ENCODE data around the gene AGBL4.

Gene AGBL4

DNA sequence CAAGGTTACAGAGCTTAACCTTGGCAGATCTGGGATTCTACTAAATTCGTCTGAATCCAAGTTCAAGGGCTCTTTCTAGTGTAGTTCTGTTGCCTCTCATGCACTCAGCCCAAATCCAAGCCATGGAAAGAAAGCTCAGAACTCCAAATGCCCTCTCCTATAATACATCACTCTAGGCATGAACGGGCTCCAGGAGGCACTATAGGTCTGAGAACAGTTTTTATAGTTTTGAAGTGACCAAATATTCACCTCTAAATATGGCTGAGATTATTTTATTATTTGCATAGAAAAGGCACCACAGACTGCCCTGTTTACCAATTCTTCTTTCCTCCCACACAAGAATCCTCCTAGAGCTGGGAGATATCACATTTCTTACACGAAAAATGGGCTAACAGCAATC lies 919.2 kb downstream of the AGBL4 start:
- DNase-seq (ENCODE audit: low spot score), result no peak
- no peak overlapping the region for H3K27ac ChIP-seq
- ChIA-PET POLR2A (ENCODE audit: low non-redundant PET) (no interaction called here), CTCF (no interaction called here)
- TF ChIP-seq, protein P1, sequence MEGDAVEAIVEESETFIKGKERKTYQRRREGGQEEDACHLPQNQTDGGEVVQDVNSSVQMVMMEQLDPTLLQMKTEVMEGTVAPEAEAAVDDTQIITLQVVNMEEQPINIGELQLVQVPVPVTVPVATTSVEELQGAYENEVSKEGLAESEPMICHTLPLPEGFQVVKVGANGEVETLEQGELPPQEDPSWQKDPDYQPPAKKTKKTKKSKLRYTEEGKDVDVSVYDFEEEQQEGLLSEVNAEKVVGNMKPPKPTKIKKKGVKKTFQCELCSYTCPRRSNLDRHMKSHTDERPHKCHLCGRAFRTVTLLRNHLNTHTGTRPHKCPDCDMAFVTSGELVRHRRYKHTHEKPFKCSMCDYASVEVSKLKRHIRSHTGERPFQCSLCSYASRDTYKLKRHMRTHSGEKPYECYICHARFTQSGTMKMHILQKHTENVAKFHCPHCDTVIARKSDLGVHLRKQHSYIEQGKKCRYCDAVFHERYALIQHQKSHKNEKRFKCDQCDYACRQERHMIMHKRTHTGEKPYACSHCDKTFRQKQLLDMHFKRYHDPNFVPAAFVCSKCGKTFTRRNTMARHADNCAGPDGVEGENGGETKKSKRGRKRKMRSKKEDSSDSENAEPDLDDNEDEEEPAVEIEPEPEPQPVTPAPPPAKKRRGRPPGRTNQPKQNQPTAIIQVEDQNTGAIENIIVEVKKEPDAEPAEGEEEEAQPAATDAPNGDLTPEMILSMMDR (conservative IDR thresholded peaks at IDR 0.05; ENCODE audit: low read depth), result no peak

DNA sequence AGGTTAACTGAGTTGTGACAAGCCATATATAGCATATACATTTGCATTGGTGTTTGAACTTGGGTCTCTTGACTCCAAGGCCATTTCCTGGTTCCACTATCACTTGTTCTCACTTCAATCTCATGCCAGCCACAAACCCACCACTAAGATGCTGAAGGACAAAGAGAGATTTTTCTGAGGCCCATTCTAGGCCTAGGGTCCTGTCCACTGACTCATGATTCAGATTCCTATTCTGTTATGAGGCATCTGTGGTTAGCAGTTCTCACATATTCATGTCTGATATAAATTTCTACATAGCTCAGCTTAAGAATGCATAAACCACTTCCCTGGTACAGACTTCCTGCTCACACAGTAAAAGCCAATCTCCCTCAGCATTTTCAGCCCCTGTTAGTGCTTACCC lies 921.0 kb downstream of the AGBL4 start:
- no peak for DNase-seq (ENCODE audit: low spot score)
- no peak overlapping the region for H3K27ac ChIP-seq
- CTCF ChIA-PET, result no interaction called here
- TF ChIP-seq, protein P1 (conservative IDR thresholded peaks at IDR 0.05; ENCODE audit: low read depth), result no peak
- POLR2A ChIA-PET (ENCODE audit: low non-redundant PET), result no interaction called here

DNA sequence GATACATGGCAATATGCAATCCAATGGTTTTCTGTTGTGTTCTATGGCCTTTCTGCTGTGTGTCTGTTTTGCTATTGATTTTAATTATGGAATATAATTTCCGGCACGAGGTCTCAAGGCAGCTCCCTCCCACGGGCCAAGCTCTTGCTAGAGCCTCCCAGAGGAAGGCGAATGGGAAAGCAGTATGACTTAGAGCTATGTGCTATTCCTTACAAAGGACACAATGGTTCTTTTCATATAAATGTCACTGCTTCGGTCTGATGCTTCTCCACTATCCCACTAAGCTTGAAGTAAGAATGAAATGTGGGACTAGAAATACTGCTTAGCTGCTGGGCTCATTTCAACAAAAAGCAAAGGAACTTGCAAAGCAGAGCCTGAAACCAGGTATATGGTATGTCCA lies 924.9 kb downstream of the AGBL4 start:
- CTCF ChIA-PET, result no interaction called here
- no peak for DNase-seq (ENCODE audit: low spot score)
- TF ChIP-seq, protein P1 (conservative IDR thresholded peaks at IDR 0.05; ENCODE audit: low read depth), result no peak
- H3K27ac ChIP-seq, result no peak overlapping the region
- POLR2A ChIA-PET (ENCODE audit: low non-redundant PET), result no interaction called here

DNA sequence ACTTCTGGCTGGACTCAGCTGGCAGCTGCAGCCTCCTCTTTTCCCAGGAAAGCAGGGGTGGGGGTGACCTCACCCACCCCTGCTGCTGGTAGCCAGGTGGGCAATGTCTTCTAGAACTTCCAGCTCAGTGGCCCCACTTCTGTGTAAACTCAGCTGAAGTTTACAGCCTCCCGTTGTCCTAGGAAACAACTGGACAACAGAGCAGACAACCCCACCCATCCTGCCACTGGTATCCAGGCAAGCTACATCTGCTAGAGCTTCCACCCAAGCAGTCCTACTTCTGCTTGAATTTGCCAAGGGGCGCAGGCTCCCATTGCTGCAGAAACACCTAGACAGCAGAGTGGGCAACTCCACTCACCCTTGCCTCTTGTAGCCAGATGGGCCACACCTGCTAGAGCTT lies 937.4 kb downstream of the AGBL4 start:
- POLR2A ChIA-PET (ENCODE audit: low non-redundant PET), result no interaction called here
- TF ChIP-seq, protein P1 (conservative IDR thresholded peaks at IDR 0.05; ENCODE audit: low read depth), result no peak
- DNase-seq (ENCODE audit: low spot score), result no peak
- H3K27ac ChIP-seq, result no peak overlapping the region
- CTCF ChIA-PET, result no interaction called here

DNA sequence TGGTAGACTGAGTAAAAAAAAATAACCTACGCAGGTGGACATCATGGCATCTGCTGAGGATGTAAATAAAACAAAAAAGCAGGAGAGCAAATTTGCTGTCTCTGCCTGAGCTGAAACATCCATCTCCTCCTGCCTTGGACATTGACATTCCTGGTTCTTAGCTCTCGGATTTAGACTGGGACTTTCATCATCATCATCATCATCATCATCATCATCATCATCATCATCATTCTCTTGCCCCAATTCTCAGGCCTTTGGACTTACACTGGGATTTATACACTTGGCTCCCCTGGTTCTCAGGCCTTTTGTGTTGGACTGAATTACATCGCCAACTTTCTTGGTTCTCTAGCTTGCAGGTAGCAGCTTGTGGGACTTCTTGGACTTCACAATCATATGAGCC lies 938.7 kb downstream of the AGBL4 start:
- no peak for DNase-seq (ENCODE audit: low spot score)
- POLR2A ChIA-PET (ENCODE audit: low non-redundant PET), result no interaction called here
- no peak overlapping the region for H3K27ac ChIP-seq
- CTCF ChIA-PET, result no interaction called here
- TF ChIP-seq, protein P1 (conservative IDR thresholded peaks at IDR 0.05; ENCODE audit: low read depth), result no peak

DNA sequence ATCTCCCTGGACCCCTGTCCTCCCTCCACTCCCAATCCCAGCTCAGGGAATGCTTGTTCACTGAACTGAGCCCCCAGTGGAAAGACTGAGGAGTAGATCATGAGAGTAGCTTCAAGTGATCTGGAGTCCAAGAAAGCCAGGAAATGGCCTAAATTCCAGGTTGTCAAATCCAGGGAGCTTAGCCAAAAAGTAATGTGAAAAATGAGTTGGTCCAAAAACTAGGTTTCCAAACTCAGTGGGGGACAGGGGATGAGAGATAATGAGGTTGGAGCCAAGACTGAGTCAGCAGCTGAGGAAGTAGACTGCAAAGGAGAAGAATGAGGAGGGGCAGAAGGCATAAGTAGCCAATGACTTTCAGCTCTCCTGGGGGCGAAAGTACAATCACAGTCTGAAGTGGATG lies 963.0 kb downstream of the AGBL4 start:
- TF ChIP-seq, protein P1 (conservative IDR thresholded peaks at IDR 0.05; ENCODE audit: low read depth), result no peak
- ChIA-PET CTCF (no interaction called here), POLR2A (ENCODE audit: low non-redundant PET) (no interaction called here)
- no peak overlapping the region for H3K27ac ChIP-seq
- DNase-seq (ENCODE audit: low spot score), result no peak

DNA sequence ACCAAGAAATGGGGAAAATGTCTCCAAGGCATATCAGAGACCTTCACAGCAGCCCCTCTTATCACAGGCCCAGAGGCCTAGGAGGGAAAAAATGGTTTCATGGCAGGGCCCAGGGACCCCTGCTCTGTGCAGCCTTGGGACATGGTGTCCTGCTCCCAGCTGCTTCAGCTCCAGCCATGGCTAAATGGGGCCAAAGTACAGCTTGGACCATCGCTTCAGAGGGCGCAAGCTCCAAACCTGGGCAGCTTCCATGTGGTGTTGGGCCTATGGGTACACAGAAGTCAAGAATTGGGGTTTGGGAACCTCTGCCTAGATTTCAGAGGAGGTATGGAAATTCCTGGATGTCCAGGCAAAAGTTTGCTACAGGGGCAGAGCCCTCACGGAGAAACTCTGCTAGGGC lies 964.7 kb downstream of the AGBL4 start:
- no peak overlapping the region for H3K27ac ChIP-seq
- no peak for DNase-seq (ENCODE audit: low spot score)
- ChIA-PET CTCF (no interaction called here), POLR2A (ENCODE audit: low non-redundant PET) (no interaction called here)
- TF ChIP-seq, protein P1 (conservative IDR thresholded peaks at IDR 0.05; ENCODE audit: low read depth), result no peak

Data from RWPE1 (cell line).